ENCODE data around the gene PAEP. TPM values are rescaled to one million over a fixed set of nuclear protein-coding genes. Genes with fewer than 3 reads are reported as not detected.

Gene PAEP
- total and polyA plus RNA-seq, 9 donors: 0.41 to 8.8 (median 1.2) TPM; not detected in 2

DNA sequence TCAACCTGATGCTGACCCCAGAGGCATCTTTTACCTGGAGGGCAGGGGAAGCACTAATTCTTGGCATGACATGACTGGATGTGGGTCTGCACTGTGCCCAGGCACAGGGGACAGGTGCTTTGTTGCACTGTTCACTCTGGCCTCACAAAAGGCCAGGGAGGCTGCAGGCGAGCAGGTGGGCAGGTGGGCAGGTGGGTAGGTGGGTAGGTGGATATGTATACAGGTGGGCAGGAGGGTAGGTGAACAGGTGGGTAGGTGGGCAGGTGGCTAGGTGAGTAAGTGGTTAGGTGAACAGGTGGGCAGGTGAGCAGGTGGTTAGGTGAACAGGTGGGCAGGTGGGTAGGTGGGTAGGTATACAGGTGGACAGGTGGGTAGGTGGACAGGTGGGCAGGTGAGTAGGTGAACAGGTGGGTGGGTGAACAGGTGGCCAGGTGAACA, 1.5 kb downstream of the PAEP start:
- no peaks in the 10 kb centered on the region for H3K36me3 ChIP-seq
- no peak overlapping the region for H3K4me3 ChIP-seq
- H3K27me3 ChIP-seq: no peaks in the 10 kb centered on the region
- no peaks in the 10 kb centered on the region for H3K4me1 ChIP-seq (ENCODE audit: insufficient read depth)
- H3K9me3 ChIP-seq: no peaks in the 10 kb centered on the region
- 50 to 70% (median 68%) methylated on average over 1 of the region's 1 CpG for WGBS, 3 donors
- TF ChIP-seq CTCF (IDR thresholded peaks at IDR 0.05): no peak
- TF ChIP-seq EP300 (IDR thresholded peaks at IDR 0.05): no peak
- no peak for TF ChIP-seq POLR2A (IDR thresholded peaks at IDR 0.05)
- DNase-seq: no peak
- intact Hi-C loops (cut with DNase I): no loop called here
- H3K27ac ChIP-seq: no peak overlapping the region

DNA sequence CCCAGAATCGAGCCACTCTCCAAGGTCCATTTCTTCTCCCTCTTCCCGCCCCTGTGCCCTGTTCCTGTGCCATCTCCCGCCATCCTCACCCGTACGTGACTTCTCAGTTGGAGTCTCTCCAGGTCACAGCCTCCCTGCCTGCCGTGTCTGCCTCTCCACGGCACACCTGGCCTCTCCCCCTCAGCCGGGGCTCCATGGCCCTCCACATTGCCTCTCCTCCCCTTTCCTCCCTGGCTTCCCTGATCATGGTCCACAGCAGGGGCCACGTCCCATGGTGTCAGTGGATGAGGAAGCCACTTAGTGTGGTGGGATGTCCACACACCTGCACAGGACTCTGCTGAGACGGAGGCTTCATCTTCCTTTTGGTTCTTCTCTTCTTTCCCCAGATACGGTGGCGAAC, 2.3 kb downstream of the PAEP start:
- Histone ChIP-seq H3K4me3 (no peak overlapping the region), H3K36me3 (no peaks in the 10 kb centered on the region), H3K27ac (no peak overlapping the region), H3K9me3 (no peaks in the 10 kb centered on the region), H3K4me1 (ENCODE audit: insufficient read depth) (no peaks in the 10 kb centered on the region), H3K27me3 (no peaks in the 10 kb centered on the region)
- no peak for TF ChIP-seq EP300 (IDR thresholded peaks at IDR 0.05)
- no peak for TF ChIP-seq POLR2A (IDR thresholded peaks at IDR 0.05)
- no peak for TF ChIP-seq CTCF (IDR thresholded peaks at IDR 0.05)
- 59 to 72% (median 64%) methylated on average over 12 of the region's 12 CpGs for WGBS, 3 donors
- intact Hi-C loops (cut with DNase I): no loop called here
- DNase-seq: no peak

DNA sequence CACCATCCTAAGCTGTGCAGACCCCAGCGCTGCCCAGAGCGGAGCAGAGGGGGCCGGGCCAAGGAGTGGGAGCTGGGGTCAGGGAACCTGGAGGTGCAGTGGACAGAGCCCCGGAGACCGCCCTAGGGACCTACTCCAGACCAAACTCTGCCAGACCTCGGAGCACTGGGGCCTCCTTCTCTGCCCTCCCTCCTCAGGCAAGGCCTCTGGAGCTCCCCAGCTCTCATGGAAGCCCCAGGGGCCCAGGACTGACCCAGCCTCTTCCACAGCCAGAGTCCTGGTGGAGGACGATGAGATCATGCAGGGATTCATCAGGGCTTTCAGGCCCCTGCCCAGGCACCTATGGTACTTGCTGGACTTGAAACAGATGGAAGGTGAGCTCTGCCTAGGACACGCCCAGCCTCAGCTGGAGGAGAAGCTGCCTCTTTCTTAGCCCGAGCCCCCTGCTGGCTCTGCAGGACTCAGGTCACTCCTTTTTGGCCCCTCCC, 3.6 kb downstream of the PAEP start:
- intact Hi-C loops (cut with DNase I): no loop called here
- WGBS, 3 donors: 63 to 73% (median 68%) methylated on average over 9 of the region's 9 CpGs
- no peaks in the 10 kb centered on the region for H3K36me3 ChIP-seq
- H3K27me3 ChIP-seq: no peaks in the 10 kb centered on the region
- DNase-seq: no peak
- TF ChIP-seq CTCF (IDR thresholded peaks at IDR 0.05): no peak
- TF ChIP-seq POLR2A (IDR thresholded peaks at IDR 0.05): no peak
- no peak for TF ChIP-seq EP300 (IDR thresholded peaks at IDR 0.05)
- H3K27ac ChIP-seq: no peak overlapping the region
- no peaks in the 10 kb centered on the region for H3K9me3 ChIP-seq
- no peak overlapping the region for H3K4me3 ChIP-seq
- no peaks in the 10 kb centered on the region for H3K4me1 ChIP-seq (ENCODE audit: insufficient read depth)

DNA sequence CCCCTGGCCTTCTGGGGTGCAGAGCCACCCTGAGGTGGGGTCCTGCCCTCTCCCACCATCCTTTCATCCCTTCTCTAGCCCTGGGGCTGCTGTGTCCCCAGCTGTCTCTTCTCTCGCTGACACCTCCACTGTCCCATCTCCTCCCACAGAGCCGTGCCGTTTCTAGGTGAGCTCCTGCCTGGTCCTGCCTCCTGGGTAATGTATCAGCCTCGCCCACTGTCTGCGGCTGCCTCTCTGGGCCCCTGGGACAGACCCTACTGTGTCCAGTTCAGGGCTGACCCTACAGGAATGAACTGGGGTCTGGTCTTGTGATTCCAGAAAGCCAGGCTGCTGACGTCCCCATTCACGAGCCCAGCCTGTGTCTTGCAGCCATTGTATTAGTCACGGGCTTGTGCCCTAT, 4.1 kb downstream of the PAEP start:
- intact Hi-C loops (cut with DNase I): no loop called here
- Histone ChIP-seq H3K36me3 (no peaks in the 10 kb centered on the region), H3K27ac (no peak overlapping the region), H3K9me3 (no peaks in the 10 kb centered on the region), H3K4me1 (ENCODE audit: insufficient read depth) (no peaks in the 10 kb centered on the region), H3K27me3 (no peaks in the 10 kb centered on the region), H3K4me3 (no peak overlapping the region)
- DNase-seq: no peak
- TF ChIP-seq POLR2A (IDR thresholded peaks at IDR 0.05) (no peak), EP300 (IDR thresholded peaks at IDR 0.05) (no peak), CTCF (IDR thresholded peaks at IDR 0.05) (no peak)
- 51 to 53% (median 52%) methylated on average over 8 of the region's 8 CpGs for WGBS, 3 donors

All from ovary (tissue), 9 donors.